HG03025 (cell line): Measurements from ENCODE around the gene SLC12A3.

Experiments used
- ATAC-seq: cut with Tn5 transposase; IDR thresholded peaks from one replicate; pipeline ENCODE4 v1.9.1; 2021; ENCODE audit warnings: mild to moderate bottlenecking, moderate library complexity; ENCODE audit not compliant: unreplicated experiment, low FRiP score

The SLC12A3 gene, protein sequence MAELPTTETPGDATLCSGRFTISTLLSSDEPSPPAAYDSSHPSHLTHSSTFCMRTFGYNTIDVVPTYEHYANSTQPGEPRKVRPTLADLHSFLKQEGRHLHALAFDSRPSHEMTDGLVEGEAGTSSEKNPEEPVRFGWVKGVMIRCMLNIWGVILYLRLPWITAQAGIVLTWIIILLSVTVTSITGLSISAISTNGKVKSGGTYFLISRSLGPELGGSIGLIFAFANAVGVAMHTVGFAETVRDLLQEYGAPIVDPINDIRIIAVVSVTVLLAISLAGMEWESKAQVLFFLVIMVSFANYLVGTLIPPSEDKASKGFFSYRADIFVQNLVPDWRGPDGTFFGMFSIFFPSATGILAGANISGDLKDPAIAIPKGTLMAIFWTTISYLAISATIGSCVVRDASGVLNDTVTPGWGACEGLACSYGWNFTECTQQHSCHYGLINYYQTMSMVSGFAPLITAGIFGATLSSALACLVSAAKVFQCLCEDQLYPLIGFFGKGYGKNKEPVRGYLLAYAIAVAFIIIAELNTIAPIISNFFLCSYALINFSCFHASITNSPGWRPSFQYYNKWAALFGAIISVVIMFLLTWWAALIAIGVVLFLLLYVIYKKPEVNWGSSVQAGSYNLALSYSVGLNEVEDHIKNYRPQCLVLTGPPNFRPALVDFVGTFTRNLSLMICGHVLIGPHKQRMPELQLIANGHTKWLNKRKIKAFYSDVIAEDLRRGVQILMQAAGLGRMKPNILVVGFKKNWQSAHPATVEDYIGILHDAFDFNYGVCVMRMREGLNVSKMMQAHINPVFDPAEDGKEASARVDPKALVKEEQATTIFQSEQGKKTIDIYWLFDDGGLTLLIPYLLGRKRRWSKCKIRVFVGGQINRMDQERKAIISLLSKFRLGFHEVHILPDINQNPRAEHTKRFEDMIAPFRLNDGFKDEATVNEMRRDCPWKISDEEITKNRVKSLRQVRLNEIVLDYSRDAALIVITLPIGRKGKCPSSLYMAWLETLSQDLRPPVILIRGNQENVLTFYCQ

DNA sequence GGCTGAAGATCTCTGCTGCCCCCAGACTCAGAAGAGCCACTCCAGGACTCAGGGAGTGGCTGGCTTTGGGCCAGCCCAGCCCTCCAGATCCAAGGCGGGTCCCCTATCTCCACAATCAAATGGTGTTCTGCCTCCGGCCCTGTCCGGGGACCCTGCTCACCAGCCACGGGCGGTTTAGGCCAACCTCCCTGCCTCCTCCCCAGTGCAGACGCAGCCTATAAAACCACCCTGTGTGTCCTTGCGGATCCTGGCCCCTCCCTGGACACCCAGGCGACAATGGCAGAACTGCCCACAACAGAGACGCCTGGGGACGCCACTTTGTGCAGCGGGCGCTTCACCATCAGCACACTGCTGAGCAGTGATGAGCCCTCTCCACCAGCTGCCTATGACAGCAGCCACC lies at the start of gene SLC12A3:
SLC12A3 (plus strand) TSS at position 248 of the 400 bp plus-strand sequence; CDS start at position 277, 29 bp downstream.
- no peak for ATAC-seq

DNA sequence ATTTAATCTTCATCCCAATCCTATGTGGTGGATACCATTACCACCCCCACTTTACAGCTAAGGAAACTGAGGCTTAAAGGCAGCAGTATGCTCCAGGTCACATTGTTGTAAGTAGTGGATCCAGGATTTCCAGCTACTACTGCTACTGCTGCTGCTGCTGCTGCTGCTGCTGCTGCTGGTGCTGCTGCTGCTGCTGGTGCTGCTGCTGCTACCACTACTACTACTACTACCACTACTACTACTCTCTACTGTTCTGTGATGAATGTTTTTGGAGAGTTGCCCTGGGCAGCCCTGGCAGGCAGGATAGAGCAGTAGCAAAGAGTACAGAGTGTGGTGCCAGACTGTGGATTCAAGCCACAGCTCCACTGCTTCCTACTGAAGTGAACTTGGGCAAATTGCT lies 49.3 kb upstream of the SLC12A3 start:
- no peak for ATAC-seq

DNA sequence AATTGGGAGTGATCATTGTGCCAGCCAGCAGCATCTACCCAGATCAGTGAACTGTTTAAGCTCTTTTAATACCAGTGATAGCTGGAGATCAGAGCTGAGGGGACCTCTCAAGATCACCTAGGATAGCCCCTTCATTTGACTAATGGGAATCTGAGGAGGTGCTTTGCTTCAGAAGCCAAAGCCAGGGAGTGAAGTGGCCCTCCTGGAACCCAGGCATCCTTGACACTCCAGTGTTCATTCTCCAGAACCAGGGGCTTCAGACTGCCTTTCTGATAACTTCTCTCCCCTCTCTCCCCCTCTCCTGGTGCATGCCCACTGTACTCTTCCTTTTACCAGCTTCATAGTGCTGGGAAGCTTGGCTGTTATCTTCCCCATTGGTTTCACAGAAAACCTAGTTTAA lies 48.0 kb upstream of the SLC12A3 start:
- no peak for ATAC-seq

DNA sequence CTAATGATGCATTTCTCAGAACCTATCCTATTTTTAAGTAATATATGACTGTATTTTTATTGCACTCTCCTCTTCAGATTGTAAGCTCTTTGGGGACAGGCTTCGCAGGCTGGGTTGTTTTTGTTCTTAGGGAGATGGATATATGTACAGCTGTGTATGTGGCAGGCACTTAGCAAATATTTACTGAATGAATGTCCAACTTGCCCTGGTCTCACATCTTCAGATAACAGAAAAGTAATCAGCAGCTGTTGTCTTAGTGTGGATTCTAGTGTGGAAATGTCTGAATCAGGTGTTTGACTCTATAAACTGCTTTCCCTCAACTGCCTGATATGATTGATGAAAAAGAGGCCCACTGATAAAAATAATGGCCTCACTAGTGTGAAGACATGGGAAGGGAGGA lies 47.1 kb upstream of the SLC12A3 start:
- ATAC-seq = no peak

DNA sequence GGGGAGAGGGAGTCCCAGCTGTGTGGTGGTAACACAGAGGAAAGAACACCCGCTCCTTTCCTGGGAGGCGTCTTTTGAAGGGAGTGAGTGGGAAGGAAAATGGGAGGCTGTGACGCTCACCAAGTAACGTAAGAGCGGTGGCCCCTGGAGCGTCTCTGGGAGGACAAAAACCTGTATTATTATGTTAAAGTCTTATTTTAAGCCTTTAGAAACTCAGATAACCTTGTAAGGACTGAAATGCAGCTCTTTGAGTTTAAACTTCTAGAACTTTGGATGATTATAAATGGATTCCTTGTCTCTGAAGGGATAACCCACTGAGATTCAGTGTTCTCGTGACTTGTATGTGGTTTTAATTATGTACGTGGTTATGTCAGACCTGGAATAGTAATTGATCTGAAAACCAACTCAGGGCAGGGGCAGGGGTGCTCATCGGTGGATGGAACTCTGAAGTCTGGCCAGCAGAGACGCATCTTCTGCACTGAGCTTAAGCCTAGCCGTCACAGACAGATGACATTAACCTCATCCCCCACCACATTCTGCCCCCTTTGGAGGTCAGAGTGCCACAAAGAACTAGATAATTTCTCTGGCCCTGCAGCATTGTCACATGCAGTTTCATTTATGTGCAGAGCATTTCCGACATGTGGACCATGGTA lies 41.8 kb upstream of the SLC12A3 start:
- no peak for ATAC-seq

DNA sequence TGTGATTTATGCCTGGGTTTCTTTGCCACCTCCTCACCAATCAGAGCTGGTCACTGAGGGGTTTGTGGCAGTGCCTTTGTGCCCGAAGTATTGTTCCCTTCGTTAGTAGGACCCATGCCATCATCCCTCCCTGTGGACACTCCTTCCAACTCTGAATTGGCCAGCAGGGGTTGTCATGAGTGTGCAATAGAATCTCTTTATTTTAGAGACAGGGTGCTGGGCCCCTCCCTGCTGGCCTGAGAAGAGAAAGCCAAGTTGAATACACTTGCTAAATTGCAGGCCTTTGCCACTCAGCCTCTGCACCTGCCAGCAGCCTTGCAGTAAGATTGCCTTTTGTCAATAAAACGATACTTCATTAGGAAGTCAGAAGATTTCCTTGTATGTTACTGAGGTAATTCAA lies 40.7 kb upstream of the SLC12A3 start:
- ATAC-seq = no peak

DNA sequence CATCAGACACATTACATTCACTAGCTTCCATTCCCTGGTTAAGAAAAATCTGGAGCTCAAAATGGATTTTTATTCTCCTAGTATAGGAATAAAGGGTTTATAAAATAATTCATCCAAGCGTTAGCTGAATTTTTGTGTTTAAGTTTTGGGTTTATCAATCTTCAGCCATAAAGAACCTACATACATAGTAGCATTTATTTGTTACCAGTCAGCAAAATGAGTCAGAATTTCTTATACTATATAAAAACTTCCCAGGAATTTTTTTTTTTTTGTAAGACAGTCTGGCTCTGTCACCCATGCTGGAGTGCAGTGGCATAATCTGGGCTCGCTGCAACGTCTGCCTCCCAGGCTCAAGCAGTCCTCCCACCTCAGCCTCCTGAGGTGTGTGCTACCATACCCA lies 40.2 kb upstream of the SLC12A3 start:
- no peak for ATAC-seq

DNA sequence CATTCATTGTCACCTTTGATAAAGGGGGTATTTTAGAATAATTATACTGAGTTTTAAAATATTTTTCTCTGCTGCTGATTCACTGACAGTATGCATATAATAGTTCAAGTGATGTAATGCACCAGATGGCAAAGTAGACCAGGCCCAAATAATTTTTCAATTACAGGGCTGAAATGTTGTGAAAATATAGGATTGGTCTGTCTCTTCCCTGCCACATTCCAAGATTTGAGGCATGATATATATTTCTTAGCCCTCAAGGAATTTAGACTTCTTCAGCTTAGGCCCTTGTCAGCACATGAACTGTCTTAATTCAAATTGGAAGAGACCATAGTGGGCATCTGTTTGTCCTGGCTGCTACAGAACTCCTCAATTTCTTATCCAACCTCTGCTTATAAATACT lies 39.2 kb upstream of the SLC12A3 start:
- ATAC-seq = no peak

DNA sequence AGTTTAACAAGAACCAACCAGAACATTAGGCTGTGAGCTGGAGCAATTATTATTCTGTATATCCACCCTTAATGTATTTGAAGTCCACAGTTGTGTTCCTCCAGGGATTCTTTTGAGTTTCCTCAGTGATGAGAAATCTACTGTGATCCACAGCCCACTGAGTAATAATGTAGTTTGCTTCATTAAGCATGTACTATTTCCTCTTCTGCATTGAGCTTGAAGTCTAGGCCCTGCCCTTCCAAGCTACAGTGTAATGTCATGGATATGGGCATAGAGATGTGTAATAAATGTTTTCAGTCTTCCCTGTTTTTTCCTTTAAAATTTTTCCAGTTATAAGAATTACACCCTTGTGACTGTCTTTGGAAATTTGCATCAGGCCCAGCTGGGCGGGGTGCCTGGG lies 36.4 kb upstream of the SLC12A3 start:
- ATAC-seq = no peak

DNA sequence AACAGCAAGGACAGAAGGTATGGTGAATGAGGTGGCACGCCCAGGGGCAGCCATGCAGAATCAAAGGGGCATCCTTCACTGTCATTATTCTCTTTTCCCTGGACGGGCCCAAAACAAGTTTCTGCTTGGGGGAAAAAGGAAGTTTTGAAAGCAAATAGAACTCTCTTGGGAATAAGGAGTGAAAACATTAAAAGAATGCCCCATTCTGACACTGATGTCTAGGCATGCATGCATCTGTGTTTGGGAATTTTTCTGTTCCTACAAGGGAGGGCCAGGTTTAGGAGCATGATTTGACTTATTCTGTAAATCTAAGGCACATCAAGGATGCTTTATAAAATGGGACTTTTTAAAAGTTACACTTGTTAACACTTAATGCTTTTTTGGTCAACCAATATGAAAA lies 34.3 kb upstream of the SLC12A3 start:
- ATAC-seq = no peak

DNA sequence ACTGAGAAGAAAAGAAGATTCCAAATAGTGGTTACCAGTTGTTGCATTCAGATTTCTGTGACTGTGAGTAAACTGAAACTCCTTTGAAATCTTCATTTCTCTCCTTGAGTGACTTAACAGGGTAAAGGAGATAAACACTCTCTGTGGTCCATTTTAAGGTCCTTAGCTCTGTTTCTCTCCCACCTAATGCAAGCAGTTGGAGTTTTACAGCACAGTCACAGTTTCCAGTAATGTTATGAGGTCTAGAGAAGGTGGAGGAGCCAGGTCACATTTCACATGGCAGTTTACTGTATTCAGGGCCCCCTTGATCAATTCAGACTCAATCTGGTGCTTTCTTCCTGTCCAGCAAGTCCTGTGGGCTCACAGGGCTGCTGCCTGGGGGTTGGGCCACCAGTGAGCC lies 32.2 kb upstream of the SLC12A3 start:
- no peak for ATAC-seq

DNA sequence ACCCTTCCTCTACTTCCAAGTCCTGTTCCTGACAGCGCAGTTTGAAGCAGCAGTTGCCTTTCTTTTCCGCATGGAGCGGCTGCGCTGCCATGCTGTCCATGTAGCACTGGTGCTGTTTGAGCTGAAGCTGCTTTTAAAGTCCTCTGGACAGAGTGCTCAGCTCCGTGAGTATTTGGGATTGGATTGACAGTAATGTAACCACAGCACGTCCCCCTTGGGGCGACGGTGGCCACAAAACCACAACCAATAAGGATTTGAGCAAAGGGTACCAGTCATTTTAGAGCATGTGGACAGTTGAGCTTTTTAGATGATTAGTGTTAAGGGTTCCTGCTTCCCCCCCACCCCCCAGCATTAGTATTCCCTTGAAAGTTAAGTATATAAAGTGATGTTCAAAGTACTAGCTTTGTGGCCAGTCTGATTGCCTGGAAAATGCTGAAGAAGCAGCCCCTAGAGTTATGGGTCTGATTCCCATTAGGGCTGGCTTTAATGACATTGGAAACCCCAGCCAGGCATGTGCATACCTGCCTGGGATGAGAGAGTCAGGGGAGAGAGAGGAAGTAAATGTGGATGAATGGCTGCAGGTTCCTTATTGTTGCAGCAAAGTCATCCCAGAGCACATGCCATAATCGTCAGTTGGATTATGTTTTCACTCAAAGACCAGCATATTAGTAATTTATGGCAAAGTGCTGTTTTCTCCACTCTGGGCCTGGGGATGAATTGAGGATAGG lies 31.6 kb upstream of the SLC12A3 start:
- ATAC-seq = no peak

DNA sequence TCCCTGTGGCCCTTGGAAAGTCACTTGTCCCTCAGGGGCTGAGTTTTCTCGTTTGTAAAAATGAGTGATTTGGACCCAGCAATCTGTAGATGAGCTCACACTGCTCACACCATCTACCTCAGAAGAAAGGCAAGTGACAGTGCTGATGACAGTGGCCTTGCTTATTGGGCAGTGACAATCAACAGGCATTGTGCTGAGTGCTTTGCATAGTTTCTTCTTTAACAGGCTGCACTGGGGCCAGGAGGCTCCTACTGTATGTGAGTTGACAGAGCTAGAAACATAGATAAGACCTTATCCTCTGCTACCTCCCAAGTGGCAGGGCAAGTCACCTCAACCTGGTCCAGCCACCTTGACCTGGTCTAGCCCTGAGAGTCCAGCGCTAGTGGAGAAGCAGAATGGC lies 29.7 kb upstream of the SLC12A3 start:
- no peak for ATAC-seq

DNA sequence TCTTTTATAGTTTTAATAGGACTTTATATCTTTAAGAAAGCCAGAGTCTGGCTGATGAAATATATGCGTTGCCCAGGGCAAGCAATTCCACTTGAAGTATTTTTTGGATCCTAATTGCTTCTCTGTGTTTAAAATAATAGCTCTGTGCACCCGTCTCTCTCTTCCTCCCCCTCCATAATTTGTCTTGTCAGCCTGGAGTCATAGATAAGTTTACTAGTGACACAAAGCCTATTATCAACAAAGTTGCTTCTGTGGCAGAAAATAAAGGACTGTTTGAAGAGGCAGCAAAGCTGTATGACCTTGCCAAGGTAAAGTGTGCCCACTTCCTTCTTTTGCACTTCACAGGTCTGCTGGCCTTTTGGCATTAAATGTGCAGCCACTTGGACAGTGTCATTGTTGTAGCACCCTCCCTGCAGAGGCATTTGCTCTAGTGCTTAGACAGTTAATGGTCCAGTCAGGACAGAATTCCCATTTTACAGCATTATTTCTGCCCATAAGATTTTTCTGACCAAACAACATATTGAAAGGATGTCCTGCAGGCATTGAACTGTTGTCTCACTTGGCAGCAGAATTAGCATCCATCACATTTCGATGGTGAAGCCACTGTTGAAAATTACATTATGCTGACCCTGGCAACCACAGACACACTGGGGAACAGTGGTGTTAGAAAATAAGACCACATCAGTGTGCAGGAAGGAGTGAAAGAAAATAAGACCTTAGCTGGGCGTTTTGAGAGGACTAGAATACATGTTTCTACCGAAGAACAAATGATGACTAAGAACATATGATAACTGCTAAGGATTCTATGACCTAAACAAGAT lies 28.4 kb upstream of the SLC12A3 start:
- no peak for ATAC-seq

DNA sequence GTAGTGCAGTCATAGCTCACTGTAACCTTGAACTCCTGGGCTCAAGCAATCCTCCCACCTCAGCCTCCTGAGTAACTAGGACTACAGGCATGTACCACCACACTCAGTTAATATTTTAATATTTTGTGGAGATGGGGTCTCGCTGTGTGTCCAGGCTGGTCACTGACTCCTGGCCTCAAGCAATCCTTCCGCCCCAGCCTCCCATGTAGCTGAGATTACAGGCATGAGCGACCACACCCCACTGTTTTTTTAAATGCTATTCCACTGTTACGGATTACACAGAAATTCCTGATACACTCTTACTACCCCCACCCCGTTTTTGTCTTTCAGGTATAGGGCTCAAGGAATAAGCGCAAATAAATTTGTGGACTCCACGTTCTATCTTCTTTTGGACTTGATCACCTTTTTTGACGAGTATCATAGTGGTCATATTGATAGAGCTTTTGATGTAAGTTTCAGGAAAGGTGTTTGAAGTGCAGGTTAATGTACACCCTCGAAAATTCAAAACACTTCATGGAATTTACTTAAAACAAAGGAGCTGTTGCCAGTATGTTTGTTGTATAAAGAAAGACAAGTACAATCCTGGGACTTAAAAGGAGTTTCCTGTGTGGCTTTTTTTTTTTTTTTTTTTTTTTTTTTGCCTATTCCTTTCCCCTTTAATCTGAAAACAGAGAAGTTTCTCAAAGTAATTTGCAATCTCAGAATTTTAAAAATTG lies 26.2 kb upstream of the SLC12A3 start:
- ATAC-seq = no peak

DNA sequence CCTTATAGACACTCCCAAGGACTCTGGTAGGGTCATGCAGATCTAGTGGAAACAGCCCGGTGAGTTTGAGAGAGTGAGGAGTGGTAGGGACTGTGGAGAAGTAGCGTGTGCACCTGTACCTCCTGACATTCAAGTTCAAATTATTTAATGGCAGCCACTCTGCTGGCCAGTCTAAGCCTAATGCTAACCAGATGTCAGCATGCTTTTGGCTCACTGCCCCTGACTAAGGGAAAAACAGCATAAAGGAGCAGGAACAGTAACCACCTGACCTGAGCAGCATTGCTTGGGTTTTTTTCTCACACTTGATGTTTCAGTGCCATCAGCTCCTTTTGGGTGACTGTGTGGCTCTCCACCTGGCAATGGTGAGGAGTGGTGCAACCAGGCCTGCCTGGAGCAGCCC lies 23.8 kb upstream of the SLC12A3 start:
- ATAC-seq = no peak

DNA sequence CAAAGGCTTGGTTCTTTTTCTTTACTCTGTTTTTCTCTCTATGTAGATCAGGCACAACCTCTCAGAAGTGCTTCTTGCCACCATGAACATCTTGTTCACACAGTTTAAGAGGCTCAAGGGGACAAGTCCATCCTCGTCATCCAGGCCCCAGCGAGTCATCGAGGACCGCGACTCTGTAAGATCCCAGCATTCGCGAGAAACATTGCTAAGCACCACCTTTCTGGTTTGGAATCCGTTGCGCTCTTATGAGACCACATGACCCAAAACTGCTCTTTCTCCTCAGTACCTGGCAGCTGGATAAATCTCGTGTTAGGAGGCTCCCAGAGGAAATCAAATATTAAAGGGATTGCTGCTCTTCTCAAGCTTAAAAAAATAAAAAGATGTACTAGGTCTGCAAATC lies 23.3 kb upstream of the SLC12A3 start:
- ATAC-seq = no peak

DNA sequence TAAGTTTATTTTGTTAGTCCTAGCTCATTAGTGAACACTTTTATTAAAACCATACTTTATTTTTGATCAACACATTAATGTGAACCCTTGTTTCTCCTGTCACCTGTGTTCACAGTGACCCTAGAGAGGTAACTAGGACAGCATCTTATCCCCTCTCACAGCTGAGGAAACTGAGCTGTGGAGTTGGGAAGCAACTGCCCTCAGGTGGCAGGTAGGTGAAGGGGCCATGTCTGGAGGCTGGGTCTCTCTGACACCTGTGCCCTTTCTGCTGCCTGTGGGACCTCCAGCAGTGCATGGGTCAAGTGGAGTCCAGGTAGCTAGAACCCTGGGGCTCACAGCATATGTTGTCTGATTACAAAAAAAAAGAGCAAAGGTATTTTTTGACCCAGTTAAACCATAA lies 22.9 kb upstream of the SLC12A3 start:
- no peak for ATAC-seq

DNA sequence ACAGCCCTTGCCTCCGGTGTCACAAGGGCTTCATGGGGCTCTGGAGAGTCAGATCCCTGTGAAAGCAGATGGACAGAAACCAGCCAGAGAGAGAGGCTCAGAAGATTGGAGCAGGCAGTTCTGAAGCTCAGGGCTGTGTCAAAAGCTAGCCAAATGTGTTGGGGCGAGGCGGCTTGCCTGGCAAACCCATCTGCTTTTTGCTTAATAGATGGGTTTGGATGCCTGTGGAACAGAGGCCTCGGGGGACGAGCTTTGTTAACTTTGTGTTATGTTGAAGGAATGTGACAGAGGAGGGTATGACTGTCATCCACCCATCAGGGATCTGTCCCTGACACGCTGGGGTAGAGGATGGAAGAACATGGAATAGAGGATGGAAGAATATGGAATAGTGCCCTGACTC lies 21.0 kb upstream of the SLC12A3 start:
- ATAC-seq = no peak
